Retina (tissue), 1 donor: Measurements from ENCODE around the gene NEDD4L.
"Not testable (repeated sequence)": the region's sequence is repeated elsewhere in the genome, so short reads cannot be mapped to it uniquely, and the experiment has no call there.

Experiments
- DNase-seq: peaks from one replicate; pipeline ENCODE4 v3.0.0-alpha.2; 2016

NEDD4L gene

GRCh38 chr18:58027341-58027740, 16.7 kb upstream of the NEDD4L start:
- DNase-seq, result no peak

- no peak for DNase-seq
These were observed 15.8 kb upstream of the NEDD4L start for GRCh38 chr18:58028109-58028784.

GRCh38 chr18:58032233-58032632, 11.8 kb upstream of the NEDD4L start:
- DNase-seq, result peak; percentile 26

GRCh38 chr18:58033216-58033615, 10.8 kb upstream of the NEDD4L start:
- peak; percentile 50 for DNase-seq

- no peak for DNase-seq
These were observed 9.7 kb upstream of the NEDD4L start for GRCh38 chr18:58034370-58034769.

GRCh38 chr18:58037163-58037562, 6.9 kb upstream of the NEDD4L start:
- no peak for DNase-seq

- DNase-seq, result no peak
These were observed 6.0 kb upstream of the NEDD4L start for GRCh38 chr18:58038063-58038462.

- DNase-seq, result no peak
These were observed 2.4 kb upstream of the NEDD4L start for GRCh38 chr18:58041633-58042032.

GRCh38 chr18:58042826-58043490, 1.1 kb upstream of the NEDD4L start:
- DNase-seq, result no peak

- peak; percentile 82 for DNase-seq
These were observed 580 bp downstream of the NEDD4L start for GRCh38 chr18:58044370-58045241.

- peak; percentile 83 for DNase-seq
These were observed 1.4 kb downstream of the NEDD4L start for GRCh38 chr18:58045242-58046092.

GRCh38 chr18:58046093-58046793, 2.2 kb downstream of the NEDD4L start:
- peak; percentile 65 for DNase-seq

- peak; percentile 19 for DNase-seq
These were observed 2.9 kb downstream of the NEDD4L start for GRCh38 chr18:58046794-58047555.

- no peak for DNase-seq
These were observed 3.5 kb downstream of the NEDD4L start for GRCh38 chr18:58047556-58047882.

- no peak for DNase-seq
These were observed 4.1 kb downstream of the NEDD4L start for GRCh38 chr18:58048081-58048642.

- DNase-seq, result no peak
These were observed 5.1 kb downstream of the NEDD4L start for GRCh38 chr18:58049000-58049688.

GRCh38 chr18:58050963-58051362, 6.9 kb downstream of the NEDD4L start:
- not testable (repeated sequence) for DNase-seq

GRCh38 chr18:58051765-58052460, 7.9 kb downstream of the NEDD4L start:
- DNase-seq, result no peak

GRCh38 chr18:58052960-58053359, 8.9 kb downstream of the NEDD4L start:
- no peak for DNase-seq
